OCI-LY1 (cell line): ENCODE results near the gene PLPP4.

Experiments used
- H2AFZ ChIP-seq: fragments of 200-600 bp; sonication (generic), shearing (Covaris generic); 2 replicates; pipeline ENCODE4 v1.6.0; 2014; ENCODE audit warnings: antibody characterized with exemption, mild to moderate bottlenecking, low read length
- H3F3A ChIP-seq: fragments of 200-600 bp; sonication (generic), shearing (Covaris generic); 2 replicates; pipeline ENCODE4 v1.6.0; 2014; ENCODE audit warnings: mild to moderate bottlenecking, antibody characterized with exemption, low read length, moderate library complexity; ENCODE audit not compliant: insufficient read depth
- H3K27ac ChIP-seq: fragments of 200-600 bp; sonication (generic); 2 replicates; pipeline ENCODE4 v1.5.1; 2014; ENCODE audit warnings: low read length, mixed run types, mild to moderate bottlenecking, low read depth; ENCODE audit not compliant: poor library complexity, severe bottlenecking
- H3K27me3 ChIP-seq: fragments of 200-600 bp; sonication (generic); 2 replicates; pipeline ENCODE4 v1.6.0; 2014; ENCODE audit warnings: antibody characterized with exemption, mild to moderate bottlenecking, low read length, moderate library complexity; ENCODE audit not compliant: insufficient read depth
- H3K36me3 ChIP-seq: fragments of 200-600 bp; sonication (generic); 2 replicates; pipeline ENCODE4 v1.6.1; 2014; ENCODE audit warnings: mild to moderate bottlenecking, antibody characterized with exemption, low read length, moderate library complexity, mixed read lengths; ENCODE audit not compliant: insufficient read depth
- H3K4me1 ChIP-seq: fragments of 200-600 bp; sonication (generic); 2 replicates; pipeline ENCODE4 v1.5.1; 2014; ENCODE audit warnings: mild to moderate bottlenecking, low read length, moderate library complexity; ENCODE audit not compliant: insufficient read depth, severe bottlenecking
- H3K4me2 ChIP-seq: fragments of 200-600 bp; sonication (generic), shearing (Covaris generic); 2 replicates; pipeline ENCODE4 v1.6.1; 2014; ENCODE audit warnings: low read length
- H3K4me3 ChIP-seq: fragments of 200-600 bp; sonication (generic); 2 replicates; pipeline ENCODE4 v1.5.1; 2014; ENCODE audit warnings: low read length, low read depth, mild to moderate bottlenecking, mixed read lengths; ENCODE audit not compliant: poor library complexity, severe bottlenecking
- H3K79me2 ChIP-seq: fragments of 200-600 bp; shearing (Covaris generic); 2 replicates; pipeline ENCODE4 v1.6.1; 2016; ENCODE audit warnings: mixed run types, low read length, mixed read lengths; ENCODE audit not compliant: insufficient read depth
- H3K9ac ChIP-seq: fragments of 200-600 bp; sonication (generic), shearing (Covaris generic); 2 replicates; pipeline ENCODE4 v1.6.1; 2014; ENCODE audit warnings: mild to moderate bottlenecking, low read length, mixed read lengths
- H3K9me2 ChIP-seq: fragments of 200-600 bp; sonication (generic), shearing (Covaris generic); 2 replicates; pipeline ENCODE4 v1.6.1; 2014; ENCODE audit warnings: low read depth, mild to moderate bottlenecking, low read length, mixed read lengths
- H3K9me3 ChIP-seq: fragments of 200-600 bp; shearing (Covaris generic); 2 replicates; pipeline ENCODE4 v1.6.1; 2014; ENCODE audit warnings: low read length, mixed read lengths
- H4K20me1 ChIP-seq: fragments of 200-600 bp; sonication (generic), shearing (Covaris generic); 2 replicates; pipeline ENCODE4 v1.6.0; 2016; ENCODE audit warnings: mild to moderate bottlenecking, low read length; ENCODE audit not compliant: insufficient read depth
- CTCF ChIP-seq: fragments of 200-600 bp; sonication (generic), shearing (Covaris generic); IDR thresholded peaks from 2 replicates; pipeline ENCODE4 v1.5.1; 2017; ENCODE audit warnings: mild to moderate bottlenecking, antibody characterized with exemption, low read length, moderate library complexity, mixed read lengths
- EZH2 ChIP-seq: fragments of 200-600 bp; sonication (generic), shearing (Covaris generic); IDR thresholded peaks from 2 replicates; pipeline ENCODE4 v1.8.0; 2017; ENCODE audit warnings: borderline replicate concordance, mixed run types, mild to moderate bottlenecking, antibody characterized with exemption, low read length, moderate library complexity, mixed read lengths

The PLPP4 gene

GRCh38 chr10:120542591-120542990 is 85.6 kb downstream of the PLPP4 start:
- Histone ChIP-seq H3F3A (no peaks in the 10 kb centered on the region), H4K20me1 (no peaks in the 10 kb centered on the region), H3K4me3 (no peak overlapping the region), H3K79me2 (no peaks in the 10 kb centered on the region), H3K9ac (no peak overlapping the region), H3K27ac (no peak overlapping the region), H3K9me3 (no peaks in the 10 kb centered on the region), H3K27me3 (no peaks in the 10 kb centered on the region), H3K9me2 (no peaks in the 10 kb centered on the region), H3K36me3 (no peaks in the 10 kb centered on the region), H3K4me2 (no peak overlapping the region), H3K4me1 (no peaks in the 10 kb centered on the region), H2AFZ (no peak overlapping the region)
- TF ChIP-seq EZH2: no peak
- TF ChIP-seq CTCF: no peak

GRCh38 chr10:120543291-120543690 is 86.3 kb downstream of the PLPP4 start:
- Histone ChIP-seq H3K9ac (no peak overlapping the region), H3K4me2 (no peak overlapping the region), H3K36me3 (no peaks in the 10 kb centered on the region), H3K4me1 (no peaks in the 10 kb centered on the region), H3K4me3 (no peak overlapping the region), H4K20me1 (no peaks in the 10 kb centered on the region), H3K9me2 (no peaks in the 10 kb centered on the region), H3K27ac (no peak overlapping the region), H2AFZ (no peak overlapping the region), H3F3A (no peaks in the 10 kb centered on the region), H3K79me2 (no peaks in the 10 kb centered on the region), H3K9me3 (no peaks in the 10 kb centered on the region), H3K27me3 (no peaks in the 10 kb centered on the region)
- no peak for TF ChIP-seq EZH2
- no peak for TF ChIP-seq CTCF

GRCh38 chr10:120548210-120548609 is 91.2 kb downstream of the PLPP4 start:
- H3K79me2 ChIP-seq: no peaks in the 10 kb centered on the region
- H3K27me3 ChIP-seq: no peaks in the 10 kb centered on the region
- no peak overlapping the region for H2AFZ ChIP-seq
- no peak overlapping the region for H3K4me3 ChIP-seq
- no peaks in the 10 kb centered on the region for H4K20me1 ChIP-seq
- H3F3A ChIP-seq: no peaks in the 10 kb centered on the region
- no peak overlapping the region for H3K9ac ChIP-seq
- no peaks in the 10 kb centered on the region for H3K9me2 ChIP-seq
- no peaks in the 10 kb centered on the region for H3K9me3 ChIP-seq
- no peak overlapping the region for H3K4me2 ChIP-seq
- H3K27ac ChIP-seq: no peak overlapping the region
- TF ChIP-seq EZH2 (no peak), CTCF (no peak)
- H3K36me3 ChIP-seq: no peaks in the 10 kb centered on the region
- no peaks in the 10 kb centered on the region for H3K4me1 ChIP-seq
